ENCODE results near the gene GTF2A1L. TPM values are rescaled to one million over a fixed set of nuclear protein-coding genes. Genes with fewer than 3 reads are reported as not detected.

The GTF2A1L gene
- total RNA-seq, 1 donor from 2014 or later: not detected

GRCh38 chr2:48587560-48587959 is 30.1 kb upstream of the GTF2A1L start:
- no peak for DNase-seq (ENCODE audit: low spot score)
- H3K27me3 Mint-ChIP-seq (ENCODE audit: unreplicated experiment): no peaks in the 10 kb centered on the region
- TF ChIP-seq CTCF (IDR thresholded peaks at IDR 0.05; ENCODE audit: unreplicated experiment): no peak
- H3K4me1 Mint-ChIP-seq (ENCODE audit: unreplicated experiment): no peaks in the 10 kb centered on the region
- H3K4me3 Mint-ChIP-seq (ENCODE audit: unreplicated experiment): no peak overlapping the region
- H3K9me3 Mint-ChIP-seq (ENCODE audit: unreplicated experiment): no peaks in the 10 kb centered on the region
- H3K36me3 Mint-ChIP-seq (ENCODE audit: low read depth, unreplicated experiment): no peaks in the 10 kb centered on the region
- no peak overlapping the region for H3K27ac Mint-ChIP-seq (ENCODE audit: unreplicated experiment)

GRCh38 chr2:48587961-48588360 is 29.7 kb upstream of the GTF2A1L start:
- no peak overlapping the region for H3K4me3 Mint-ChIP-seq (ENCODE audit: unreplicated experiment)
- no peak for DNase-seq (ENCODE audit: low spot score)
- H3K36me3 Mint-ChIP-seq (ENCODE audit: low read depth, unreplicated experiment): no peaks in the 10 kb centered on the region
- H3K27me3 Mint-ChIP-seq (ENCODE audit: unreplicated experiment): no peaks in the 10 kb centered on the region
- no peak for TF ChIP-seq CTCF (IDR thresholded peaks at IDR 0.05; ENCODE audit: unreplicated experiment)
- no peaks in the 10 kb centered on the region for H3K9me3 Mint-ChIP-seq (ENCODE audit: unreplicated experiment)
- no peak overlapping the region for H3K27ac Mint-ChIP-seq (ENCODE audit: unreplicated experiment)
- no peaks in the 10 kb centered on the region for H3K4me1 Mint-ChIP-seq (ENCODE audit: unreplicated experiment)

- H3K27me3 Mint-ChIP-seq (ENCODE audit: unreplicated experiment): no peaks in the 10 kb centered on the region
- no peaks in the 10 kb centered on the region for H3K4me1 Mint-ChIP-seq (ENCODE audit: unreplicated experiment)
- H3K9me3 Mint-ChIP-seq (ENCODE audit: unreplicated experiment): no peaks in the 10 kb centered on the region
- H3K27ac Mint-ChIP-seq (ENCODE audit: unreplicated experiment): no peak overlapping the region
- no peak for TF ChIP-seq CTCF (IDR thresholded peaks at IDR 0.05; ENCODE audit: unreplicated experiment)
- H3K36me3 Mint-ChIP-seq (ENCODE audit: low read depth, unreplicated experiment): no peaks in the 10 kb centered on the region
- DNase-seq (ENCODE audit: low spot score): no peak
- H3K4me3 Mint-ChIP-seq (ENCODE audit: unreplicated experiment): no peak overlapping the region
Observed at GRCh38 chr2:48588745-48589144, 28.9 kb upstream of the GTF2A1L start.

- TF ChIP-seq CTCF (IDR thresholded peaks at IDR 0.05; ENCODE audit: unreplicated experiment): peak; percentile 80
- Mint-ChIP-seq H3K27me3 (ENCODE audit: unreplicated experiment) (no peaks in the 10 kb centered on the region), H3K4me3 (ENCODE audit: unreplicated experiment) (no peak overlapping the region), H3K4me1 (ENCODE audit: unreplicated experiment) (no peaks in the 10 kb centered on the region), H3K36me3 (ENCODE audit: low read depth, unreplicated experiment) (no peaks in the 10 kb centered on the region), H3K9me3 (ENCODE audit: unreplicated experiment) (no peaks in the 10 kb centered on the region), H3K27ac (ENCODE audit: unreplicated experiment) (no peak overlapping the region)
- DNase-seq (ENCODE audit: low spot score): peak; percentile 44
Observed at GRCh38 chr2:48589170-48589767, 28.4 kb upstream of the GTF2A1L start.

- no peaks in the 10 kb centered on the region for H3K9me3 Mint-ChIP-seq (ENCODE audit: unreplicated experiment)
- H3K27me3 Mint-ChIP-seq (ENCODE audit: unreplicated experiment): no peaks in the 10 kb centered on the region
- no peak for DNase-seq (ENCODE audit: low spot score)
- no peak overlapping the region for H3K4me3 Mint-ChIP-seq (ENCODE audit: unreplicated experiment)
- TF ChIP-seq CTCF (IDR thresholded peaks at IDR 0.05; ENCODE audit: unreplicated experiment): no peak
- no peaks in the 10 kb centered on the region for H3K36me3 Mint-ChIP-seq (ENCODE audit: low read depth, unreplicated experiment)
- H3K27ac Mint-ChIP-seq (ENCODE audit: unreplicated experiment): no peak overlapping the region
- no peaks in the 10 kb centered on the region for H3K4me1 Mint-ChIP-seq (ENCODE audit: unreplicated experiment)
Observed at GRCh38 chr2:48590017-48590416, 27.6 kb upstream of the GTF2A1L start.
